Mucosa of descending colon (tissue), 3 donors: ENCODE measurements around the gene PPID. TPM values are rescaled to one million over a fixed set of nuclear protein-coding genes. Genes with fewer than 3 reads are reported as not detected.
"Not testable (repeated sequence)": the region's sequence is repeated elsewhere in the genome, so short reads cannot be mapped to it uniquely, and the experiment has no call there.

Experiments
- ATAC-seq: fragments of 200-7000 bp; cut with Tn5 transposase; one replicate; pipeline ENCODE4 v1.9.1; 2020; ENCODE audit warnings: mild to moderate bottlenecking, moderate library complexity
- DNase-seq, 3 donors: peaks; one replicate each; pipeline ENCODE4 v3.0.0-alpha.2; 2020
- H3K36me3 ChIP-seq: fragments of 200-600 bp; one replicate; pipeline ENCODE4 v1.8.0; 2021; ENCODE audit warnings: low read depth, mild to moderate bottlenecking
- H3K4me1 ChIP-seq: fragments of 200-600 bp; one replicate; pipeline ENCODE4 v1.8.0; 2021; ENCODE audit warnings: low read depth, mild to moderate bottlenecking
- H3K4me3 ChIP-seq: fragments of 200-600 bp; one replicate; pipeline ENCODE4 v1.8.0; 2021; ENCODE audit warnings: mild to moderate bottlenecking
- H3K9me3 ChIP-seq: fragments of 200-600 bp; one replicate; pipeline ENCODE4 v1.8.0; 2021; ENCODE audit warnings: mild to moderate bottlenecking
- CTCF ChIP-seq: fragments of 200-600 bp; IDR thresholded peaks from one replicate; pipeline ENCODE4 v1.8.0; 2022; ENCODE audit warnings: antibody characterized with exemption, mild to moderate bottlenecking
- intact Hi-C, 2 donors: fragments of 100-400 bp; cut with DNase I in 1 of 2; cut with micrococcal nuclease in 1 of 2; formaldehyde crosslinking; loops; one replicate each; pipeline versions ENCODE4 v1.11.0 to v1.11.1; 2022; cut with DNase I, micrococcal nuclease
- total RNA-seq, 3 donors: library from RNA; stranded (reverse); fragmentation: NEBNext Ultra II Directional in 2 of 3; extraction: Animal tissue kit (Norgen Biotek cat#: 25700) in 2 of 3; gene quantifications; one replicate each; pipeline versions ENCODE4 v1.2.1 to v1.2.4, GENCODE V29; 2021 to 2023
- donor health status: DM: no; HTN: no; CAD: no; lungs with moderate emphysema.
- donor health status: DM: no; HTN: no; CAD: no.
- donor health status: DM: no; HTN: yes; CAD: no.

Gene PPID
- total RNA-seq, 3 donors from 2014 or later, result 19.7 to 23.9 (median 22.2) TPM

- ATAC-seq, result no peak
- no peak for TF ChIP-seq CTCF
- DNase-seq, result no peak
- Histone ChIP-seq H3K9me3 (no peaks in the 10 kb centered on the region), H3K4me1 (no peaks in the 10 kb centered on the region), H3K4me3 (no peak overlapping the region), H3K36me3 (peaks cover 19% of the 10 kb centered on the region)
- intact Hi-C loops, result no loop called here
Observed at GRCh38 chr4:158714937-158715336, 8.3 kb downstream of the PPID start.

- peaks cover 24% of the 10 kb centered on the region for H3K36me3 ChIP-seq
- H3K9me3 ChIP-seq, intact Hi-C loops, DNase-seq, H3K4me1 ChIP-seq, H3K4me3 ChIP-seq, ATAC-seq: not testable (repeated sequence)
Observed at GRCh38 chr4:158712622-158713021, 10.6 kb downstream of the PPID start.

- Histone ChIP-seq H3K9me3 (no peaks in the 10 kb centered on the region), H3K36me3 (peaks cover 20% of the 10 kb centered on the region), H3K4me1 (no peaks in the 10 kb centered on the region), H3K4me3 (no peak overlapping the region)
- no peak for ATAC-seq
- intact Hi-C loops, result no loop called here
- DNase-seq, result no peak
- no peak for TF ChIP-seq CTCF
Observed at GRCh38 chr4:158710814-158711213, 12.4 kb downstream of the PPID start.

- intact Hi-C loops, result no loop called here
- H3K9me3 ChIP-seq, result no peaks in the 10 kb centered on the region
- ATAC-seq, result no peak
- no peak for TF ChIP-seq CTCF
- H3K36me3 ChIP-seq, result peaks cover 5% of the 10 kb centered on the region
- no peak overlapping the region for H3K4me3 ChIP-seq
- DNase-seq, result no peak
- H3K4me1 ChIP-seq, result no peaks in the 10 kb centered on the region
Observed at GRCh38 chr4:158704274-158704673, 18.9 kb downstream of the PPID start.

- ATAC-seq, result no peak
- intact Hi-C loops, result no loop called here
- no peak for DNase-seq
Observed at GRCh38 chr4:158688813-158689212, 34.4 kb downstream of the PPID start.

GRCh38 chr4:158682066-158682465, 41.1 kb downstream of the PPID start:
- intact Hi-C loops, result no loop called here
- Histone ChIP-seq H3K9me3 (no peaks in the 10 kb centered on the region), H3K36me3 (no peaks in the 10 kb centered on the region), H3K4me3 (no peak overlapping the region), H3K4me1 (no peaks in the 10 kb centered on the region)
- no peak for TF ChIP-seq CTCF
- ATAC-seq, result no peak
- no peak for DNase-seq

More at GRCh38 chr4:158688813-158689212, 34.4 kb downstream of the PPID start:
- Histone ChIP-seq H3K4me3 (no peak overlapping the region), H3K36me3 (no peaks in the 10 kb centered on the region), H3K9me3 (no peaks in the 10 kb centered on the region), H3K4me1 (no peaks in the 10 kb centered on the region)
- no peak for TF ChIP-seq CTCF
